Activated CD4-positive, alpha-beta T cell treated with anti-CD3 and anti-CD28 coated beads for 36 hours (primary cell): ENCODE data around the gene ZCCHC2. TPM values are rescaled to one million over a fixed set of nuclear protein-coding genes. Genes with fewer than 3 reads are reported as not detected.

Experiments used
- ATAC-seq: fragments of 200-7000 bp; cut with Tn5 transposase; one replicate; pipeline ENCODE4 v1.10.0; 2021; ENCODE audit warnings: mild to moderate bottlenecking, moderate library complexity
- CTCF ChIA-PET: fragments of 350-600 bp; sonication (Branson Sonifier 250); formaldehyde crosslinking; loops from one replicate; lab custom pipeline; 2021; ENCODE audit warnings: antibody characterized with exemption; lab: Charles Lee
- POLR2A ChIA-PET: fragments of 350-600 bp; sonication (Branson Sonifier 250); formaldehyde crosslinking; loops from one replicate; lab custom pipeline; 2021; ENCODE audit warnings: antibody characterized with exemption, inconsistent platforms; lab: Charles Lee
- DNase-seq: peaks from one replicate; pipeline ENCODE4 v3.0.0-alpha.2; 2020
- H3K27ac Mint-ChIP-seq: one replicate; pipeline ENCODE4 v1.8.0; 2021; ENCODE audit warnings: mixed read lengths
- H3K27me3 Mint-ChIP-seq: one replicate; pipeline ENCODE4 v1.8.0; 2021; ENCODE audit warnings: mixed read lengths
- H3K36me3 Mint-ChIP-seq: one replicate; pipeline ENCODE4 v1.8.0; 2021; ENCODE audit warnings: low read depth, mixed read lengths
- H3K4me1 Mint-ChIP-seq: one replicate; pipeline ENCODE4 v1.8.0; 2021; ENCODE audit warnings: mixed read lengths
- H3K4me3 Mint-ChIP-seq: one replicate; pipeline ENCODE4 v1.8.0; 2021; ENCODE audit warnings: mild to moderate bottlenecking, moderate library complexity, mixed read lengths
- H3K9me3 Mint-ChIP-seq: one replicate; pipeline ENCODE4 v1.8.0; 2021; ENCODE audit warnings: low read depth, mixed read lengths
- intact Hi-C, 2 experiments: fragments of 100-400 bp; cut with DNase I in 1 of 2; cut with micrococcal nuclease in 1 of 2; formaldehyde crosslinking; loops; one replicate each; pipeline versions ENCODE4 v1.14.2 to v1.15.1; 2022 to 2024; cut with DNase I, micrococcal nuclease
- total RNA-seq, 2 experiments: library from RNA; stranded (reverse); gene quantifications; one replicate each; pipeline ENCODE4 v1.2.3, GENCODE V29; 2021

The ZCCHC2 gene
- total RNA-seq, 2 experiments from 2014 or later = 26.1 to 40.1 TPM

DNA sequence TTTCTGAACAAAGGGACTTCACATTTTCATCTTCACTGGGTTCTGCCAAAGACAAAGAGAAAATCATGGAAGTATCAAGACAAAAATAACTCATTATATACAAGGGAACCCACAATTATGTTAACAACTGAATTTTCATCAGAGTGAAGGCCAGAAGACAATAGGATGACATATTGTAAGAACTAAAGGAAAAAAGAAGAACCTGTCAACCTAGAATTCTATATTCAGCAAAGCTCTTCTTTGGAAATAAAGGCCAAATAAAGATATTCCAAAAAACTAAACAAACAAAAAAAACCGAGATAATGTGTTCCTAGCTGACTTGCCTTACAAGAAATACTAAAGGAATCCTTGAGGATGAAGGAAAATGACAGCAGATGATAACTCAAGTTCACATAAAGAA is 10.3 kb upstream of the ZCCHC2 start:
- Mint-ChIP-seq H3K27ac (no peak overlapping the region), H3K27me3 (no peaks in the 10 kb centered on the region), H3K4me3 (no peak overlapping the region), H3K9me3 (peaks cover 28% of the 10 kb centered on the region), H3K4me1 (no peaks in the 10 kb centered on the region), H3K36me3 (peaks cover 8% of the 10 kb centered on the region)
- ATAC-seq (no peak), DNase-seq (no peak)
- ChIA-PET CTCF (interaction anchor here (1.0 to 1.5 kb wide), 3 partner anchors 31 to 76 kb away, joined by 3 to 4 read pairs (median 3); no protein-coding TSS in a partner anchor), POLR2A (interaction anchor here (0.7 kb wide), 1 partner anchor 328 kb away, joined by 3 read pairs; no protein-coding TSS in a partner anchor)
- intact Hi-C loops = no loop called here

GRCh38 chr18:62512996-62513395 is 9.8 kb upstream of the ZCCHC2 start:
- Mint-ChIP-seq H3K4me1 (no peaks in the 10 kb centered on the region), H3K36me3 (peaks cover 8% of the 10 kb centered on the region), H3K27ac (no peak overlapping the region), H3K9me3 (peaks cover 28% of the 10 kb centered on the region), H3K4me3 (no peak overlapping the region), H3K27me3 (no peaks in the 10 kb centered on the region)
- ChIA-PET CTCF (interaction anchor here (0.6 to 1.5 kb wide), 5 partner anchors 27 to 76 kb away, joined by 3 to 4 read pairs (median 3); no protein-coding TSS in a partner anchor), POLR2A (interaction anchor here (0.7 kb wide), 1 partner anchor 329 kb away, joined by 3 read pairs; no protein-coding TSS in a partner anchor)
- intact Hi-C loops = no loop called here
- DNase-seq (no peak), ATAC-seq (no peak)

GRCh38 chr18:62514570-62514969 is 8.3 kb upstream of the ZCCHC2 start:
- no peak for DNase-seq
- no peak for ATAC-seq
- Mint-ChIP-seq H3K36me3 (peaks cover 12% of the 10 kb centered on the region), H3K27ac (no peak overlapping the region), H3K4me1 (no peaks in the 10 kb centered on the region), H3K27me3 (no peaks in the 10 kb centered on the region), H3K4me3 (no peak overlapping the region), H3K9me3 (peaks cover 28% of the 10 kb centered on the region)
- intact Hi-C loops = no loop called here
- ChIA-PET POLR2A (no interaction called here), CTCF (interaction anchor here (0.7 kb wide), 1 partner anchor 327 kb away, joined by 3 read pairs; no protein-coding TSS in a partner anchor)

GRCh38 chr18:62516242-62516641 is 6.6 kb upstream of the ZCCHC2 start:
- CTCF ChIA-PET = no interaction called here
- H3K27ac Mint-ChIP-seq = no peak overlapping the region
- no peaks in the 10 kb centered on the region for H3K27me3 Mint-ChIP-seq
- no peak overlapping the region for H3K4me3 Mint-ChIP-seq
- no peak for DNase-seq
- POLR2A ChIA-PET = no interaction called here
- H3K4me1 Mint-ChIP-seq = peaks cover 8% of the 10 kb centered on the region
- peaks cover 12% of the 10 kb centered on the region for H3K36me3 Mint-ChIP-seq
- peaks cover 22% of the 10 kb centered on the region for H3K9me3 Mint-ChIP-seq
- intact Hi-C loops = no loop called here
- no peak for ATAC-seq

DNA sequence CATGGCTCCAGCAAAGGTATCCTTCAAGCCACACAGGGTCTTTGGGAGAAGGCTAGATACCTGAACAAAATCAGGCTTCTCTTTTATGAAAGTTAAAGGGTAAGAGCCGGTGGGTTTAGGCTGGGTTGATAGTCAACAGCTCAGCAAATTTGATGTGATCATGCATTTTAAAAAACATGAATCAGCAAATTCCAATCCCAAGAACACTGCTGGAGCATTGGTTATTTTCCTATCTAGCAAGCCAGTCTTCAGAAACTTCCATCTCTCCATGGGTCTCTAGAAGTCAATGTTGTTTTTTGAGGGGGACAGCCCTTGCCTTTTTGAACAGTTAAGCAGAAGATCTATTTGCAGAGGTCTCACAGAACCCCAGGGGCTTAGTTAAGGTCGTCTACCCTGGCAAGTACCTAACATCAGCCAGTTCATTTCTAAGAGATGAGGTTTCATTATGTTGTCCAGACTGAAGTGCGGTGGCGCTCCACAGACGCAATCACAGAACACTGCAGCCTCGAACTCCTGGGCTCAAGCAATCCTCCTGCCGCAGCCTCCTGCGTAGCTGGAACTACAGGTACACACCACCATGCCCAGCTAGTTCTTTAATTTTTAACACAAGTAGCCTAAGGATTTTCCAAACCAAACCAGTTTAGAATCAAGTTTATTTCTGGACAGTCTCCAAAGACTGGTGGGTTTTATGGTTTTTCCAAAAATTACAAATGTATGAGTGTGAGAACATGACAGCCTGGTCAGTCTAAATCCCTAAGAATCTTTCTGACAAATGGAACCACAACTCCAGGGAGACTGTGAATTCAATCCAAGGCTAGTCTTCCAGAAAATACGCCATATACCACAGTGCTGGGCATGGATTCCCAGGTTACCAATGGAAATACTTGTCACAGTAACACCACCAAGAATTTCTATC is 4.1 kb upstream of the ZCCHC2 start:
- Mint-ChIP-seq H3K4me3 (no peak overlapping the region), H3K4me1 (peaks cover 14% of the 10 kb centered on the region), H3K36me3 (peaks cover 6% of the 10 kb centered on the region), H3K9me3 (peaks cover 5% of the 10 kb centered on the region), H3K27me3 (no peaks in the 10 kb centered on the region), H3K27ac (no peak overlapping the region)
- DNase-seq = no peak
- intact Hi-C loops = no loop called here
- CTCF ChIA-PET = no interaction called here
- POLR2A ChIA-PET = no interaction called here
- ATAC-seq = no peak

DNA sequence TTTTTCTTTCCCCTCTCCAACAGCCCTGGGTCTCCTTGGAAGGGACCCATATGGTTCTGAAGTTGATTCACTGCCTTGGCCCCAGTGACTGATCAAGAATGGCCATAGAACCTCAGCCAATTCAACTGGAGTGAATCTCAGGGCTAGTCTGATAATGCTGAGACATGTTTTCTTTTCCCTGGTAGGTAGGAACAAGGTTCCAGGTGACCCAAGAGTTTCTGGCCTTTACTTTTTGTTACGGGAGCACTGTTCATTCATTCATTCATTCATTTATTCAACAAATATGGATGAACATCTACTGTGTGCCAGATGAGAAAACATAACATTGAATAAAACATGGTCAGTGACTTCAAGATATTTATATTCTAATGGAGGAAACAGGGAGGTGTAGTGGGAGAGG is 3.1 kb upstream of the ZCCHC2 start:
- no peak overlapping the region for H3K4me3 Mint-ChIP-seq
- peaks cover 14% of the 10 kb centered on the region for H3K4me1 Mint-ChIP-seq
- H3K36me3 Mint-ChIP-seq = peaks cover 4% of the 10 kb centered on the region
- intact Hi-C loops = loop anchor here (5.0 to 10.0 kb wide), 7 partner anchors 72 to 1455 kb away; partner anchors contain the start of genes KDSR (in 1 of the 2), SERPINB8 (in 1 of the 2) and TNFRSF11A (in 1 of the 2)
- H3K27ac Mint-ChIP-seq = no peak overlapping the region
- POLR2A ChIA-PET = no interaction called here
- CTCF ChIA-PET = no interaction called here
- DNase-seq (no peak), ATAC-seq (no peak)
- no peaks in the 10 kb centered on the region for H3K27me3 Mint-ChIP-seq
- no peaks in the 10 kb centered on the region for H3K9me3 Mint-ChIP-seq

DNA sequence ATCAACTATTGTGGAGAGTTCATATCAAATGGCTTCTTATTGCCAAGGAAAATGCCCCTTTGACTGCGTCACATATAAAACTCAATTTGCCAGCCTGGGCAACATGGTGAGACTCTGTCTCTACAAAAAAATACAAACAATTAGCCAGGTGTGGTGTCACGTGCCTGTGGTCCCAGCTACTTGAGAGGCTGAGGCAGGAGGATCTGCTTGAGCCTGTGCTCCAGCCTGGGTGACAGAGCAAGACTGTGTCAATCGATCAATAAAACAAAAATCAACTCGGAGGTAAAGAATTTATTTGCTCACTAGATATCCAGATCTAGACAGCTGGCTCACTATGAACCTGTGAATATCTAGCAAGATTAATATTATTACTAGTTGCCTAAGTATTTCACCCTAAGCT is 1.7 kb upstream of the ZCCHC2 start:
- no peak for DNase-seq
- H3K4me1 Mint-ChIP-seq = peaks cover 14% of the 10 kb centered on the region
- no peaks in the 10 kb centered on the region for H3K9me3 Mint-ChIP-seq
- H3K4me3 Mint-ChIP-seq = peak overlapping the region; percentile 88
- POLR2A ChIA-PET = interaction anchor here (0.6 kb wide), 2 partner anchors 10 to 335 kb away, joined by 3 read pairs; no protein-coding TSS in a partner anchor
- H3K36me3 Mint-ChIP-seq = peaks cover 16% of the 10 kb centered on the region
- ATAC-seq = no peak
- CTCF ChIA-PET = interaction anchor here (0.8 kb wide), 1 partner anchor 10 kb away, joined by 3 read pairs; no protein-coding TSS in a partner anchor
- intact Hi-C loops = loop anchor here (5.0 to 10.0 kb wide), 7 partner anchors 74 to 1454 kb away; partner anchors contain the start of genes KDSR (in 1 of the 2), SERPINB8 (in 1 of the 2) and TNFRSF11A (in 1 of the 2)
- H3K27ac Mint-ChIP-seq = no peak overlapping the region
- no peaks in the 10 kb centered on the region for H3K27me3 Mint-ChIP-seq

DNA sequence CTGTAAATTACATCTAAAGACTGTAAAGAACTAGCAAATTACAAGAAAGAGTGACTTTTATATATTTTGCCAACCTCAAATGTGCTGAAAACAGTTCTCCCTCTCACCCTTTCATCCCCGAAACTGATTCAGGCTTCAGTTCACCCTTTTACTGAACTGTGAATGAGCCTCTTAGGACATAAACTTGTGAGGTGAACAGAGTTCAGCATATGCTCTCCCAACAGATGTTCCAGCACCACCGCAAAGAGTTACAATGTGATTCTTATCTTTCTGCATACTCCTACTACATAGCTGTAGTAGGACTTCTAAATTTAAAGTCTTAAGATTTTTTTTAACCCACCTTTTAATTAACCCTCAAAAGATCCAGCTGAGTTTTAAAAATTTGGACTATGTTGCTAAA is 1.2 kb upstream of the ZCCHC2 start:
- Mint-ChIP-seq H3K27me3 (no peaks in the 10 kb centered on the region), H3K4me3 (peak overlapping the region; percentile 88), H3K4me1 (peaks cover 14% of the 10 kb centered on the region), H3K27ac (peak overlapping the region; percentile 94), H3K36me3 (peaks cover 18% of the 10 kb centered on the region), H3K9me3 (no peaks in the 10 kb centered on the region)
- intact Hi-C loops = loop anchor here (5.0 to 10.0 kb wide), 7 partner anchors 74 to 1453 kb away; partner anchors contain the start of genes KDSR (in 1 of the 2), SERPINB8 (in 1 of the 2) and TNFRSF11A (in 1 of the 2)
- ATAC-seq (no peak), DNase-seq (no peak)
- ChIA-PET CTCF (interaction anchor here (0.9 to 2.2 kb wide), 5 partner anchors 11 to 96 kb away, joined by 4 to 12 read pairs (median 5); no protein-coding TSS in a partner anchor), POLR2A (no interaction called here)

DNA sequence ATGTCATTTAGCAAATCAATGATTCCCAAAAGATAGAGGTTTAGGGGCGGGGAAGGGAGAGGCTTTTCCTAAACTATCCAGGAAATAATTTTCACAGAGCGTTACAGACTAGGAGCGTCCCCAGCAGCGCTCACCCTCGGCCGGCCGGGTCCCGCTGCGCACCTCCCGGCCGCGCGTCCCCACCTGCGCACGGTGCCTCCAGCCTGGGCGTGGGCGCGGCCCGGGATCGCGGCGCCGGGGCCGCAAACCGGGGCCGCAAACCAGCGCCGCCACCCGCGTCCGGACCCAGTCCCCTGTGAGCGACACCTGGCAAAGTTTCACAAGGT is 684 bp upstream of the ZCCHC2 start:
- DNase-seq (no peak), ATAC-seq (no peak)
- intact Hi-C loops = loop anchor here (1.0 to 10.0 kb wide), 13 partner anchors 16 to 1453 kb away; partner anchors contain the start of genes KDSR (in 2 of the 2), PIGN (in 2 of the 2), RELCH (in 2 of the 2) and SERPINB8 (in 1 of the 2)
- no peaks in the 10 kb centered on the region for H3K27me3 Mint-ChIP-seq
- peak overlapping the region; percentile 94 for H3K27ac Mint-ChIP-seq
- ChIA-PET CTCF (interaction anchor here (0.9 to 2.2 kb wide), 6 partner anchors 11 to 101 kb away, joined by 3 to 12 read pairs (median 5); no protein-coding TSS in a partner anchor), POLR2A (interaction anchor here (1.4 kb wide), 1 partner anchor 102 kb away, joined by 4 read pairs; no protein-coding TSS in a partner anchor)
- peak overlapping the region; percentile 88 for H3K4me3 Mint-ChIP-seq
- H3K9me3 Mint-ChIP-seq = no peaks in the 10 kb centered on the region
- H3K36me3 Mint-ChIP-seq = peaks cover 18% of the 10 kb centered on the region
- peaks cover 14% of the 10 kb centered on the region for H3K4me1 Mint-ChIP-seq

DNA sequence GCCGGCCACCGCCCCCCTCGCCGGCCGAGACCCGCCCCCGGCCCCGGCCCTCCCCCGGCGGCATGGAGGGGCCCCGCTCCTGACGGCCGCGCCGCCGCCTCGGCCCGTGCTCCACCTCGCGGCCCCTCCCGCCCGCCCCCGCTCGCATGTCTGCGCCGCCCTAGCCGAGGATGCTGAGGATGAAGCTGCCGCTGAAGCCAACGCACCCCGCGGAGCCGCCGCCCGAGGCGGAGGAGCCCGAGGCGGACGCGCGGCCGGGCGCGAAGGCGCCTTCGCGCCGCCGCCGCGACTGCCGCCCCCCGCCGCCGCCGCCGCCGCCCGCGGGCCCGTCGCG is 397 bp downstream of the ZCCHC2 start:
- POLR2A ChIA-PET = interaction anchor here (1.4 kb wide), 1 partner anchor 103 kb away, joined by 4 read pairs; no protein-coding TSS in a partner anchor
- peaks cover 18% of the 10 kb centered on the region for H3K36me3 Mint-ChIP-seq
- CTCF ChIA-PET = interaction anchor here (0.6 to 2.2 kb wide), 4 partner anchors 12 to 1395 kb away, joined by 3 to 12 read pairs (median 4); no protein-coding TSS in a partner anchor
- H3K9me3 Mint-ChIP-seq = no peaks in the 10 kb centered on the region
- H3K4me1 Mint-ChIP-seq = peaks cover 23% of the 10 kb centered on the region
- no peaks in the 10 kb centered on the region for H3K27me3 Mint-ChIP-seq
- DNase-seq (no peak), ATAC-seq (no peak)
- H3K27ac Mint-ChIP-seq = no peak overlapping the region
- no peak overlapping the region for H3K4me3 Mint-ChIP-seq
- intact Hi-C loops = loop anchor here (1.0 to 10.0 kb wide), 8 partner anchors 76 to 1452 kb away; partner anchors contain the start of genes KDSR (in 1 of the 2), PHLPP1 (in 1 of the 2), SERPINB8 (in 1 of the 2) and TNFRSF11A (in 1 of the 2)
